Measurements from ENCODE around the gene GALNT17.

DNA sequence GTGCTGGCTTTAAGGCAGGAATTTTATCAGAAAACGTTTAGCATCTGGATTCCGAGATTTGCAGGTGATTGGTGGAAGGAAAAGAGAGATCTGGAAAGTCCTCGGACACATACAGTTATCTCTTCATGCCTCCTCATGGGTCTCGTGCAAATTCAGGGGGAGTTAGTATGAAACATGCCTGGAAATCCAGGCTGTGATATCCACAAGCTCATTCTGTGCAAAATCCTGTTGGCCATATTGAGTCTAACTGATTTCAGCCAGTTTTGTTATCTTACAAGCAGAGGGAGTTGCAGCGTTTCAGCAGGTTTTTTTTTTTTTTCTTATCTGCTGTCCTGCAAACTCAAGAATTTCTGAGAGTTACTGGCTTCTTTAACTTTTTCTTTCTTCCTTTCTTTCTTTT lies 411.5 kb downstream of the GALNT17 start:
- TF ChIP-seq EZH2 (IDR thresholded peaks at IDR 0.05) = no peak
- no peak for TF ChIP-seq POLR2AphosphoS5 (IDR thresholded peaks at IDR 0.05; ENCODE audit: borderline replicate concordance, low read depth, low read length)
- no peak for TF ChIP-seq FOXP2 (optimal IDR thresholded peaks at IDR 0.05; ENCODE audit: control extremely low read depth, extremely low read length, insufficient read depth)
